ENCODE data around the gene HNF1B.
A peak's percentile ranks its signal among the peaks of the same experiment; 100 is the strongest.

The HNF1B gene

GRCh38 chr17:37708008-37708615, 36.7 kb downstream of the HNF1B start:
- TF ChIP-seq CTCF (IDR thresholded peaks at IDR 0.05; ENCODE audit: insufficient read depth, low read length, poor library complexity, severe bottlenecking) = no peak
- DNase-seq (ENCODE audit: extremely low read depth, insufficient read length) = no peak
- H3K4me3 ChIP-seq (replicated peaks; ENCODE audit: low read depth, low read length) = no peak overlapping the region

DNA sequence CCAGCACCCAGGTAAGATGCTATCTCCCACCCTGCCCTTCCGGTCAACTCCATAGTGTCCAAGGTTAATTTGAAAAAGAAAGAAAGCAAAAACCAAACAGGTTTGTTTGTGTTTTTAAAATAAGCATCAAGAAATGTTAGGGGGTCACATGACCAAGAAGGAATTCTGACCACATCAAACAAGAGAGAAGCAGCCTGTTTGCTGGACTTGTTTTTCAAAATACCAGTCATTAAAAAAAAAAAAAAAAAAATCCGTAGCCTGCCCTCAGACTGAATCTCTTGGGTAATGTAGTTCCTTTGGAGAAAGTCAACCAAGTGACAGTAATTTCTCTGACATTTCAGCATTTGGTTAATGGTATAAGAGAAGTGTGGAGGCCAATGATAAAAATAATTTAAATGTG, 38.4 kb downstream of the HNF1B start:
- TF ChIP-seq CTCF (IDR thresholded peaks at IDR 0.05; ENCODE audit: insufficient read depth, low read length, poor library complexity, severe bottlenecking) = no peak
- Histone ChIP-seq H3K36me3 (ENCODE audit: control insufficient read depth, insufficient read depth, low read length) (no peaks in the 10 kb centered on the region), H3K27me3 (replicated peaks; ENCODE audit: control insufficient read depth, insufficient read depth, low read length) (no peaks in the 10 kb centered on the region), H3K4me3 (replicated peaks; ENCODE audit: low read depth, low read length) (no peak overlapping the region)
- no peak for DNase-seq (ENCODE audit: extremely low read depth, insufficient read length)

More at GRCh38 chr17:37708008-37708615, 36.7 kb downstream of the HNF1B start:
- H3K36me3 ChIP-seq (ENCODE audit: control insufficient read depth, insufficient read depth, low read length) = no peaks in the 10 kb centered on the region
- H3K27me3 ChIP-seq (replicated peaks; ENCODE audit: control insufficient read depth, insufficient read depth, low read length) = no peaks in the 10 kb centered on the region

DNA sequence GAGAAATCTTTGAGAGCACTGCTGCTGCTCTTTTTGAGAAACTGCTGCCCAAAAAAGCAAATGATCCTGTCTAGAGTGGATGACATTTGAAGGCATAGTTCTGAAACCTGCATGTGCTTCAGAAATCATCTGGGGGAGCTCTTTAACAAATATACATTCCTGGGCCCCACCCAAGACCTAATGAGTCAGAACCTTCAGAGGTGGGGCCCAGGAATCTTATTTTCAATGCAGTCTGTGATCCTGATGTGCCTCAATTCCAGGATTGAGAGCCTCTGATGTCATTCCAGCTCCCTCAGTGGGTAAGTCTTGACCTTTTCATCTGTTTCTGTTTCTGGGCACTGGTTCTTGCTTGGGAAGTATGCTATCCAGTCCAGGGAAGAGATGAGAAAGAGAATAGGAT, 42.3 kb downstream of the HNF1B start:
- TF ChIP-seq CTCF (IDR thresholded peaks at IDR 0.05; ENCODE audit: insufficient read depth, low read length, poor library complexity, severe bottlenecking) = no peak
- Histone ChIP-seq H3K36me3 (ENCODE audit: control insufficient read depth, insufficient read depth, low read length) (no peaks in the 10 kb centered on the region), H3K4me3 (replicated peaks; ENCODE audit: low read depth, low read length) (no peak overlapping the region), H3K27me3 (replicated peaks; ENCODE audit: control insufficient read depth, insufficient read depth, low read length) (no peaks in the 10 kb centered on the region)
- no peak for DNase-seq (ENCODE audit: extremely low read depth, insufficient read length)

DNA sequence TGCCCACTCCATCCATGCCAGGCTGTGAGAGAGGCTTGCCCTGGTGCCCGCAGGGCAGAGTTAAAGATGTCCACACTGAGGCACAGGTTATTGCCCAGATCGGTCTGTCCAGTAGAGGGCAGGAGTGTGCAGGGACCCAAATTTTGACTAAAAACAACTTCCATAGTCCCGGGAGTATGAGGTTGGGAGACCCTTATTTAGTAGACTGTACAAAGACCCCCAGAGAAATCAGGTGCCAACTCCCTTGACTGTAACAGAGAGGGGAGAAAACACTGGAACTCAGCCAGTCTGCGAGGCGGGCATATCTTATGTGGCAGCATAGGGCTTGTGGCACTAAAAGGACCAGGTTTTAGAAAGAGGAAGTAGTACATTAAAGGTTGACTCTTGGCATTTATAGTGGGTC, 43.4 kb downstream of the HNF1B start:
- peak; percentile 85 for TF ChIP-seq CTCF (IDR thresholded peaks at IDR 0.05; ENCODE audit: insufficient read depth, low read length, poor library complexity, severe bottlenecking)
- Histone ChIP-seq H3K36me3 (ENCODE audit: control insufficient read depth, insufficient read depth, low read length) (no peaks in the 10 kb centered on the region), H3K27me3 (replicated peaks; ENCODE audit: control insufficient read depth, insufficient read depth, low read length) (no peaks in the 10 kb centered on the region), H3K4me3 (replicated peaks; ENCODE audit: low read depth, low read length) (no peak overlapping the region)
- DNase-seq (ENCODE audit: extremely low read depth, insufficient read length) = no peak

GRCh38 chr17:37700881-37701280, 44.0 kb downstream of the HNF1B start:
- DNase-seq (ENCODE audit: extremely low read depth, insufficient read length) = no peak
- Histone ChIP-seq H3K27me3 (replicated peaks; ENCODE audit: control insufficient read depth, insufficient read depth, low read length) (no peaks in the 10 kb centered on the region), H3K4me3 (replicated peaks; ENCODE audit: low read depth, low read length) (no peak overlapping the region), H3K36me3 (ENCODE audit: control insufficient read depth, insufficient read depth, low read length) (no peaks in the 10 kb centered on the region)
- TF ChIP-seq CTCF (IDR thresholded peaks at IDR 0.05; ENCODE audit: insufficient read depth, low read length, poor library complexity, severe bottlenecking) = no peak
